Measurements from ENCODE around the gene STAT5B. TPM values are rescaled to one million over a fixed set of nuclear protein-coding genes. Genes with fewer than 3 reads are reported as not detected.

The STAT5B gene
- total and polyA plus RNA-seq, 7 donors: 15.9 to 90.1 (median 68.8) TPM

- Histone ChIP-seq H3K4me1 (no peaks in the 10 kb centered on the region), H3K27ac (no peak overlapping the region), H3K27me3 (ENCODE audit: insufficient read depth in 3 of 3, low read length in 2 of 3) (no peaks in the 10 kb centered on the region), H3K9me3 (no peaks in the 10 kb centered on the region), H3K36me3 (ENCODE audit: insufficient read depth in 1 of 2, low read depth in 1 of 2) (no peaks in the 10 kb centered on the region), H3K4me3 (no peak overlapping the region)
- intact Hi-C loops (cut with DNase I): no loop called here
- ATAC-seq (no peak), DNase-seq (no peak)
- no peak for TF ChIP-seq CTCF (IDR thresholded peaks at IDR 0.05)
- 89 to 94% (median 94%) methylated on average over 20 to 29 of the region's 29 CpGs for WGBS, 3 donors
These were observed 106.8 kb downstream of the STAT5B start for GRCh38 chr17:42169351-42169750.

DNA sequence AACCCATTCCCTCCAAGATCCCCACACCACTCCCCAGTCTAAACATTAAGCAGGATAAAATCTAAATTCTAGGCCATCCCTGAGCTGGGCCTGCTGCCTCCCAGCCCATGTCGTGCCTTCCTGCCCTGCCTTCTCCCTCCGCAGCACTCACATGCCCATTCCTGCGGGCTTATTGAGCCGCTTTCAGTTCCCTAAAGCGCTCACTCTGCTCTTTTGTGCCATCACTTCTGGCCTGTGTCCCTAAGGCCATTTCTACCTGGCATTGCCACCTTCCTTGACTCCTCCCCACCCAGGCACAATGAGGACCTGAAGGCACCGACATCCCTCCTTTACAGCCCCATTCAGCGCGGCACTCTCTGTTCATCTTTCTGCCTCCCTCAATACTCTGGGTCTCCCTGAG lies 108.4 kb downstream of the STAT5B start:
- TF ChIP-seq CTCF (IDR thresholded peaks at IDR 0.05): no peak
- H3K9me3 ChIP-seq: no peaks in the 10 kb centered on the region
- DNase-seq: no peak
- H3K36me3 ChIP-seq (ENCODE audit: insufficient read depth in 1 of 2, low read depth in 1 of 2): no peaks in the 10 kb centered on the region
- intact Hi-C loops (cut with DNase I): no loop called here
- H3K27ac ChIP-seq: no peak overlapping the region
- no peaks in the 10 kb centered on the region for H3K4me1 ChIP-seq
- WGBS, 3 donors: 90 to 94% (median 93%) methylated on average over 8 of the region's 8 CpGs
- no peak overlapping the region for H3K4me3 ChIP-seq
- H3K27me3 ChIP-seq (ENCODE audit: insufficient read depth in 3 of 3, low read length in 2 of 3): no peaks in the 10 kb centered on the region
- ATAC-seq: no peak

GRCh38 chr17:42166196-42166763 lies 109.9 kb downstream of the STAT5B start:
- 85 to 87% (median 86%) methylated on average over 19 of the region's 19 CpGs for WGBS, 3 donors
- intact Hi-C loops (cut with DNase I): no loop called here

DNA sequence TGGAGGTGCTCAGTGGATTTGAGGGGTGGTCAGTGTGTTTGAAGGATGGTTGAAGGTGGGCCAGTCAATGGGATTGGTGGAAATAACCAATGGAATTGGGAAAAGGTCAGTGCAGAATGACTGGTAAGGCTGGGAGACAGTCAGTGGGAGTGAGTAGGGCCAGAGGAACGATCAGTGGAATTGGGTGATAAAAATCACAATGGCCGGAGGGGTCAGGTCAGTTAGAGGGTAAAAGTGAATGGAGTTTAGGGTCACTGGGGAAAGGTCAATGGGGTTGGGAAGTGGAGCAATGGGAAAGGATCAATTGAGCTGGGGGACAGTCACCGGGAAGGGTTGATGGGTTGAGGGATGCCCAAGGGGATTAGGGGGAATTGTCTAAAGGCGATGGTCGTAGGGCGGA lies 110.4 kb downstream of the STAT5B start:
- Histone ChIP-seq H3K4me3 (no peak overlapping the region), H3K27me3 (ENCODE audit: insufficient read depth in 3 of 3, low read length in 2 of 3) (no peaks in the 10 kb centered on the region), H3K4me1 (no peaks in the 10 kb centered on the region), H3K36me3 (ENCODE audit: insufficient read depth in 1 of 2, low read depth in 1 of 2) (no peaks in the 10 kb centered on the region), H3K9me3 (no peaks in the 10 kb centered on the region), H3K27ac (no peak overlapping the region)
- no peak for DNase-seq
- intact Hi-C loops (cut with DNase I): no loop called here
- WGBS, 3 donors: 79 to 81% (median 79%) methylated on average over 6 of the region's 6 CpGs
- no peak for TF ChIP-seq CTCF (IDR thresholded peaks at IDR 0.05)
- ATAC-seq: no peak

More at GRCh38 chr17:42166196-42166763, 109.9 kb downstream of the STAT5B start:
- no peak overlapping the region for H3K4me3 ChIP-seq
- H3K4me1 ChIP-seq: no peaks in the 10 kb centered on the region
- H3K27me3 ChIP-seq (ENCODE audit: insufficient read depth in 3 of 3, low read length in 2 of 3): no peaks in the 10 kb centered on the region
- H3K36me3 ChIP-seq (ENCODE audit: insufficient read depth in 1 of 2, low read depth in 1 of 2): no peaks in the 10 kb centered on the region
- no peak overlapping the region for H3K27ac ChIP-seq
- H3K9me3 ChIP-seq: no peaks in the 10 kb centered on the region
- no peak for DNase-seq
- TF ChIP-seq CTCF (IDR thresholded peaks at IDR 0.05): no peak
- no peak for ATAC-seq

Measured in psoas muscle (tissue), 8 donors.